Lung (tissue), 12 donors: ENCODE data around the gene B4GALT7. TPM values are rescaled to one million over a fixed set of nuclear protein-coding genes. Genes with fewer than 3 reads are reported as not detected.
"Not testable (repeated sequence)": the region's sequence is repeated elsewhere in the genome, so short reads cannot be mapped to it uniquely, and the experiment has no call there.

Experiments used
- ATAC-seq: fragments of 200-7000 bp; cut with Tn5 transposase; one replicate; pipeline ENCODE4 v1.9.1; 2020; ENCODE audit warnings: moderate number of reproducible peaks; ENCODE audit not compliant: insufficient read depth, low FRiP score
- DNase-seq, 3 donors: peaks; one replicate each; pipeline ENCODE4 v3.0.0-alpha.2; 2013 to 2017
- H3K27ac ChIP-seq, 2 donors: one replicate each; pipeline ENCODE4 v1.5.1; 2013; ENCODE audit warnings: mild to moderate bottlenecking in 2 of 2, moderate library complexity in 2 of 2, control low read depth in 1 of 2, inconsistent platforms in 1 of 2, low read depth in 1 of 2, low read length in 1 of 2
- H3K27me3 ChIP-seq, 3 donors: one replicate each; pipeline ENCODE4 v1.5.1; 2013; ENCODE audit warnings: low read length in 2 of 3; ENCODE audit not compliant: control insufficient read depth in 3 of 3, insufficient read depth in 3 of 3
- H3K36me3 ChIP-seq, 4 donors: one replicate each; pipeline ENCODE4 v1.5.1; 2013; ENCODE audit warnings: low read length in 4 of 4, mild to moderate bottlenecking in 1 of 4, moderate library complexity in 1 of 4; ENCODE audit not compliant: control insufficient read depth in 4 of 4, insufficient read depth in 4 of 4
- H3K4me1 ChIP-seq, 5 donors: one replicate each; pipeline ENCODE4 v1.5.1; 2013; ENCODE audit warnings: low read length in 5 of 5, mild to moderate bottlenecking in 2 of 5, moderate library complexity in 1 of 5; ENCODE audit not compliant: control insufficient read depth in 5 of 5, insufficient read depth in 5 of 5
- H3K4me3 ChIP-seq: one replicate; pipeline ENCODE4 v1.5.1; 2013; ENCODE audit warnings: mild to moderate bottlenecking, control low read depth, moderate library complexity
- H3K9ac ChIP-seq, 2 donors: one replicate each; pipeline ENCODE4 v1.5.1; 2013; ENCODE audit warnings: low read length in 2 of 2, control low read depth in 1 of 2; ENCODE audit not compliant: insufficient read depth in 1 of 2
- H3K9me3 ChIP-seq, 4 donors: one replicate each; pipeline ENCODE4 v1.5.1; 2013; ENCODE audit warnings: low read length in 3 of 4, mild to moderate bottlenecking in 1 of 4, moderate library complexity in 1 of 4; ENCODE audit not compliant: control insufficient read depth in 4 of 4, insufficient read depth in 3 of 4
- WGBS, 2 donors: extraction: QIAGEN DNeasy Blood & Tissue Kit; methylation state at CpG; one replicate each; pipeline ENCODE4 v1.1.7; 2013; 5-methylcytosine and 5-hydroxymethylcytosine counted together
- polyA plus RNA-seq, 2 donors: library from polyadenylated mRNA; stranded (reverse); fragments of 200-250 nt; gene quantifications; one replicate each; pipeline ENCODE4 v1.2.1, GENCODE V29; 2013
- total RNA-seq, 2 donors: library from RNA; depleted of rRNA in 1 of 2; stranded (reverse); fragments of >200 nt in 1 of 2; gene quantifications; one replicate each; pipeline ENCODE4 v1.2.1, GENCODE V29; 2014 to 2021
- TF ChIP-seq, protein P1 (sequence below): IDR thresholded peaks from 2 replicates; pipeline ENCODE4 v1.5.1; 2012; ENCODE audit warnings: mild to moderate bottlenecking; ENCODE audit errors: control extremely low read depth, extremely low read depth
- donor health status: control.
- donor health status: control.
- donor health status: Bipolar disorder and iron deficiency.
- donor health status: healthy.
- donor health status: DM: yes; HTN: yes; CAD: no.

B4GALT7 gene
- total and polyA plus RNA-seq, 4 donors: 14.3 to 40.0 (median 31.4) TPM

- H3K9ac ChIP-seq: no peak overlapping the region
- ATAC-seq (no peak), DNase-seq (no peak)
- no peak overlapping the region for H3K27ac ChIP-seq
- H3K4me3 ChIP-seq: no peak overlapping the region
- peaks cover 0 to 17% (median 10%) of the 10 kb centered on the region in 4 donors for H3K36me3 ChIP-seq
- peaks cover 0 to 8% (median 0%) of the 10 kb centered on the region in 5 donors for H3K4me1 ChIP-seq
- 91 to 95% methylated on average over 15 of the region's 15 CpGs for WGBS, 2 donors
- H3K9me3 ChIP-seq: no peaks in the 10 kb centered on the region
- H3K27me3 ChIP-seq: no peaks in the 10 kb centered on the region
- TF ChIP-seq, protein P1, sequence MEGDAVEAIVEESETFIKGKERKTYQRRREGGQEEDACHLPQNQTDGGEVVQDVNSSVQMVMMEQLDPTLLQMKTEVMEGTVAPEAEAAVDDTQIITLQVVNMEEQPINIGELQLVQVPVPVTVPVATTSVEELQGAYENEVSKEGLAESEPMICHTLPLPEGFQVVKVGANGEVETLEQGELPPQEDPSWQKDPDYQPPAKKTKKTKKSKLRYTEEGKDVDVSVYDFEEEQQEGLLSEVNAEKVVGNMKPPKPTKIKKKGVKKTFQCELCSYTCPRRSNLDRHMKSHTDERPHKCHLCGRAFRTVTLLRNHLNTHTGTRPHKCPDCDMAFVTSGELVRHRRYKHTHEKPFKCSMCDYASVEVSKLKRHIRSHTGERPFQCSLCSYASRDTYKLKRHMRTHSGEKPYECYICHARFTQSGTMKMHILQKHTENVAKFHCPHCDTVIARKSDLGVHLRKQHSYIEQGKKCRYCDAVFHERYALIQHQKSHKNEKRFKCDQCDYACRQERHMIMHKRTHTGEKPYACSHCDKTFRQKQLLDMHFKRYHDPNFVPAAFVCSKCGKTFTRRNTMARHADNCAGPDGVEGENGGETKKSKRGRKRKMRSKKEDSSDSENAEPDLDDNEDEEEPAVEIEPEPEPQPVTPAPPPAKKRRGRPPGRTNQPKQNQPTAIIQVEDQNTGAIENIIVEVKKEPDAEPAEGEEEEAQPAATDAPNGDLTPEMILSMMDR: no peak
These were observed 11.7 kb downstream of the B4GALT7 start for GRCh38 chr5:177611446-177612214.

DNA sequence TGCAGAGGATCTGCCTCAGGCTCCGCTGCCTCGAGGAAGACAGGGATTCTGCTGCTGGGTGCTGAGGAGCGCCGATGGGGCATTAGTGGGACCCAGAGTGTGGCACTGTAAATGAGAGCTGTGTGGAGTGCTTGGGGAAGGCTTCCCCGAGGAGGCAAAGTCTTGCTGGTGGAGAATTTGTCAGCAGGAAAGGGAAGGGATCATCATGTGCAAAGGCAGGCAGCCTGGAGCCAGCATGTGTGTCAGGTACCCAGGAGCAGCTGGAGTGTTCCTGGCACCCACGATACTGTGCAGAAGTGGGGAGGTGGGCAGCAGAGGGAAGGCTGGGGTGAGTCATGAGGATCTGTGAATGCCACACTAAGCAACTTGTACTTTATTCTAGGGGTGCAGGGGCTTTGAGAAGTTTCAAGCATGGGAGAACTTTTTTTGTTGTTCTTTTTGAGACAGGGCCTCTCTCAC lies 12.3 kb downstream of the B4GALT7 start:
- Histone ChIP-seq H3K4me3 (no peak overlapping the region), H3K9me3 (no peaks in the 10 kb centered on the region), H3K27me3 (no peaks in the 10 kb centered on the region), H3K36me3 (peaks cover 0 to 17% (median 11%) of the 10 kb centered on the region in 4 donors), H3K4me1 (peaks cover 0 to 5% (median 0%) of the 10 kb centered on the region in 5 donors), H3K9ac (no peak overlapping the region), H3K27ac (no peak overlapping the region)
- 83 to 87% methylated on average over 6 of the region's 6 CpGs for WGBS, 2 donors
- DNase-seq: no peak
- no peak for ATAC-seq
- TF ChIP-seq, protein P1: no peak

DNA sequence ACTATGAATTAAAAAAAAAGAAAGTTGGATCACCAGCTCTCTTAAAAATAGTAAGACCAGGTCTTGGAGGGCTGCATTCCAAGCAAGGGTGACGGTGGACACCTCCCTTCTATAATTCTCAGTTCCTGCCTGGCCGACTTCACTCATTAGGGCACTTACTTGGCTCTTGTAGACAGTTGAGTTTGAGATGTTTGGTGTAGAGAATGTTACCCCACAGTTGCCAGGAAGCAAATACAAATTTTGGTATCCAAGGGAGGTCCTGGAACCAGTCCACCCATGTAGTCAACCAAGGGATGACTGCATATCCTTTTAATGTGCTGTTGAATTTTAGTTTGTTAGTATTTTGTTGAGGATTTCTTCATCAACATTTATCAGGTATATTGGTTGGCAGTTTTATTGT lies 20.6 kb downstream of the B4GALT7 start:
- no peaks in the 10 kb centered on the region for H3K4me1 ChIP-seq
- TF ChIP-seq, protein P1: no peak
- DNase-seq: no peak
- peaks cover 8 to 30% (median 20%) of the 10 kb centered on the region in 4 donors for H3K36me3 ChIP-seq
- H3K27ac ChIP-seq: no peak overlapping the region
- no peak for ATAC-seq
- no peak overlapping the region for H3K4me3 ChIP-seq
- H3K9ac ChIP-seq: no peak overlapping the region
- WGBS, 2 donors: 61 to 88% methylated on average over 2 of the region's 2 CpGs
- no peaks in the 10 kb centered on the region for H3K27me3 ChIP-seq
- no peaks in the 10 kb centered on the region for H3K9me3 ChIP-seq

DNA sequence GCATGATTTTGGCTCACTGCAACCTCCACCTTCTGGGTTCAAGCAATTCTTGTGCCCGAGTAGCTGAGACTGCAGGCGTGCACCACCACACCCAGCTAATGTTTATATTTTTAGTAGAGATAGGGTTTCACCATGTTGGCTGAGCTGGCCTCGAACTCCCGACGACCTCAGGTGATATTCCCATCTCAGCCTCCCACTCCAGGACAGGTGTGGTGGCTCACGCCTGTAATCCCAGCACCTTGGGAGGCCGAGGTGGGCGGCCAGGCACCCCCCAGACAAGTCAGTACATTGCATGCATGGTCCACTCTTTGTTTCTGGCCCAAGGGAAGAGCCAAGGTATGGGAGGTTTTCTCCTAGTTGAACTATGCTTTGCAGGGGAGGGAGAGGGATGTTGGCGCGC lies 24.2 kb downstream of the B4GALT7 start:
- not testable (repeated sequence) for H3K4me3 ChIP-seq, H3K27me3 ChIP-seq, DNase-seq, H3K4me1 ChIP-seq, H3K9me3 ChIP-seq, H3K27ac ChIP-seq, ATAC-seq, H3K9ac ChIP-seq
- whole genome bisulfite sequencing, 2 donors: 97 to 98% methylated on average over 10 of the region's 10 CpGs
- H3K36me3 ChIP-seq: peaks cover 8 to 13% (median 10%) of the 10 kb centered on the region in 4 donors

DNA sequence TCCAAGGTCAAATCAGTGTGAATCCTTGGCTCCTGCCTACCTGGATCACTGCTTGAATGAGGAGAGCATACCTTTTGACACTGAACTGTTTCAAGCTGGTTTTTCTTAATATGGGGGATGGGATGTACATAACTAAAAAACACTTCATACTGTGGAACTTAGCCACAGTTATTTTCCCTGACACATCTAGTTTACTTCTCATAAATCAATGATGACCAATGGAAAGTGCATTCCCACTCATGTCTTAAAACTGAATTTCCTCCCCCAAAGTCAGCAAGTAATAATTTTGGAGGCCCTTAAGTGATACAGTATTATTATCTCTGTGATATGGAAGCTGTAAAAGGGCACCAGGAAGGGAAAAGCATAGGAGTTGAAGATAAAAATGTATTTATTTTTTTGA lies 30.3 kb downstream of the B4GALT7 start:
- not testable (repeated sequence) for H3K27ac ChIP-seq, H3K9me3 ChIP-seq, DNase-seq, H3K9ac ChIP-seq, H3K4me3 ChIP-seq, H3K27me3 ChIP-seq, H3K4me1 ChIP-seq, ATAC-seq, H3K36me3 ChIP-seq

- 93 to 96% methylated on average over 3 of the region's 3 CpGs for WGBS, 2 donors
- H3K27me3 ChIP-seq, H3K4me1 ChIP-seq, H3K36me3 ChIP-seq, H3K9me3 ChIP-seq, H3K4me3 ChIP-seq, H3K9ac ChIP-seq, ATAC-seq, DNase-seq, H3K27ac ChIP-seq: not testable (repeated sequence)
These were observed 35.0 kb downstream of the B4GALT7 start for GRCh38 chr5:177634912-177635311.
